ENCODE measurements around the gene TBC1D5.
"Not testable (repeated sequence)": the region's sequence is repeated elsewhere in the genome, so short reads cannot be mapped to it uniquely, and the experiment has no call there.

TBC1D5 gene

DNA sequence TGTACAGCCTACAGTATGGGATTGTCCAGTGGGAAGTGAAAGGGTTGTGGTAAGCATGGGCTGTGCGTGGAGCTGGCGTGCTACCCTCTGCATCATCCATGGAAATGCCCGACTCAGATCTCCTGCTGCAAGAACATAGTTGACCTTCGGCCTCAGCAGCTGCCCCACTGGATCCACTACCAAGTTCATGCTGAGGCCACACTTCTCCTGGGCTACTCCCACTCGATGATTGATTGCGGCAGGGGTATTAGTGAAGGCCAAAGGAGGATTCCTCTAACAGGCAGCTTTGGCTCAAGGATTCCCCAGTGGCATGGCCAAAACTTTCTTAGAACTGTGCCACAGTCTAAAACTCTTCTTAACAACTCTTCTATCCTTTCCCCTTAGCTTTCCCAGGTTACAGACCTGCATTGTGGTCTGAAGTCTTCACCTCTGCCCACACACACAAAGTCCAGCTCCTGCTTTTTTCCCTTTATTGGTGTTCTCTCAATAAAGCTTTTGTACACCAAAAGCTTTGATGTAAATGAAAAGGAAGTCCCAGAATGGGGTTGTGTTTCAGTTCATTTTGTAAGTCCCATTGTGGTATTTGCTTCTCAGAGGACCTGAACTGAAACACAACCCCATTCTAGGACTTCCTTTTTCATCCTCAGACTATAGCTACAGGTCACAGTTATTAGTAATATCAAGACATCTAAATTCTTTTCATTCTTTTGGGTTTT, 4.9 kb upstream of the TBC1D5 start:
- DNase-seq: no peak

DNA sequence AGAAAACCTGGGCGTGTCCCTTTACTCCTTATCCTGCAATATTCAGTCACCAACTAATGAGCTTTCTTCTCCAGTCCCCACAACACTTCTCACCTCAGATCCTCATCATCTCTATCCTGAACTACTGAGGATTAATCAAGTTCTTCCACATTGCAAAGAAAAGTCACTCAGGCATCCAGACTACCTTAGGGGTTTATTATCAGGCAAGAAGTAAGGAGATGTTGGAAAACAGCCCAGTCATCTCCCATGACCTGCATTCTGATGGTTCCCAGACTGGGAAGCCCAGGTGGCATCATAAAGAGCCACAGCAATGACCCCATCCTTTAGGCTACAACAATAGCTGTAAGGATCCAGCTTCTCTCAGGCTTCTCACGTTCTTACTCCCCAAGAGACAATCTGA, 3.5 kb upstream of the TBC1D5 start:
- no peak for DNase-seq

DNA sequence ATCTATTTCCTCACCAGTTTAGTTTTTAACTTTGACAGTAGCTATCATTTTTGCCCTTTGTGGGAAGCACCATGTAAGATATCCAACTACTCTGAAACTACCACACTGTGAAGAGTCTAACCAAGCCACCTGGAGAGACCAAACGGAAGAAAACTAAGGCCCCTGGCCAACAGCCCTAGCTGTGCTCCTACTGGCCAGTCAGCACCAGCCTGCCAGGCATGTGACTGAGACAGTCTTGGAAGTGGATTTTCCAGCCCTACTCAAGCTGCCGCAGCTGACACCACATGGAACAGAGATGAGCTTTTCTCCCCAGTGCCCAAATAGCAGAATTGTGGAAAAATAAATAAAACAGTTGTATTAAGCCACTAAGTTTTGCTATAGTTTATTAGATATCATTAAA, 2.9 kb upstream of the TBC1D5 start:
- no peak for DNase-seq

DNA sequence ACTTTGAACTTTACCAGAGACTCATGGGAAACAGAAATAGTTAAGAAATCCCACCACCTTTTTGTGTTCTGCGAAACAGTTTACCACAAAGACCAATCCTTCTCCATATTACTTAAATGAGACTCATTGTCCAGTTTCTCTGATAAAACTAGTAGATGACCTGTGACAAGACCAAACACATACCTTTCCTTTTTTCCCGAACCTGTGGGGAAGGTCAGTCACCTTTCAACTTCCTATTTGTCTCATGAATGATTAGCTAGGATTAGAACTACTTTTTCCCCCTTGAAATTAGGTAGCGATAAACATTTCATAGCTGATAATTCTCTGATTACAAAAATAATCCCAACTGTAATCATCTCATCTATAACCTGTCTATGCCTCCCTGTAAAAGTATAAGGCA, 2.3 kb upstream of the TBC1D5 start:
- DNase-seq: no peak

DNA sequence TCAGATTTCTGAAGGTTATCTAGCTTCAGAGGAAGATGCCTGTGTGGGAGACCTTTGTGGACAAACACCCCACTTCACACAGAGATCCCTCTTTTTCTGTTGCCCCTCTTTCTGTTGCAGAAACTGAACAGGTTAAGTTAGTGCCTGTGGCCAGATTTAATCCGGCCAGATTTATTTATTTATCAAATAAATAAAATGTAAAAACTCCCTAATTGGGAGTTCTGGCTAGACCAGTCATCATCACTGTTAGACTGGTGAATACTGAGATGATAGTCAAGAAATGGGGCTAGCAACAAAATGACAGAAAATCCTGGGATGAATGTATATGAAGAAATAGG, 1.2 kb upstream of the TBC1D5 start:
- DNase-seq: no peak

DNA sequence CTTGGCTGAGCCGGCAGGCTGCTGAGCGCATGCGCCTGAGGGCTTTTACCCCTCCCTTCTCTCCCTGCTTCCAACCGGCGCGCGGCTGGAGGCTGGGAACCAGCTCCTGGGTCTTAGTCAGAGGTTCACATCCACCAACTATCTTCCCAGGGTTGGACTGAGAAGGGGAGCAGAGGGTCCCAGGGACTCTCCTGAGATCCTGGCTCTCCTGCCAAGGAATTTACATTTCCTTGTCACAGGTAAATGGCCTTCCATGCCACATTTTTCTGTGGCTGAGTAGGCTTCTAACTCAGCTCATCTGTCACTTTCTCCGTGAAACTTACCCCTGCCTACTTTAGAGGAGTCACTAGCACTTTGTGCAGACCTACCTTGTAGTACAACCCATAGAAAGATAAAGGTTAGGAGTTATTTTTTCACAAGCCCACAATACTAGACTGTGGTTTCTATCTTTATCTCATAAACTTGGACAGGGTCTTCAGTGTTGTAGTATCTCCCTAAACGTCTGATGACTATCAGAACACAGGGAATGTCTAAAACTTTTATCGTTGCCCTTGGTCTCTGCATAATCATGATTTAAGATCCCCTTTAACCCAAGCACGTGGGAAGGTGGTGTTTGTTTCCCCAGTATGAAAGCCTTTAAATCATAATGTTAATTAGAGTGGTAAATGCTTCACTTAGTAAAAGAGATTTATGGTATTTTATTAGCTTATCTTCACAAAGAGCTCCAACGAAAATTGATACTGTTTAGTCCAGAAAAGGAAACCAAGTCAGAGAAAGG, 638 bp upstream of the TBC1D5 start:
- no peak for DNase-seq

DNA sequence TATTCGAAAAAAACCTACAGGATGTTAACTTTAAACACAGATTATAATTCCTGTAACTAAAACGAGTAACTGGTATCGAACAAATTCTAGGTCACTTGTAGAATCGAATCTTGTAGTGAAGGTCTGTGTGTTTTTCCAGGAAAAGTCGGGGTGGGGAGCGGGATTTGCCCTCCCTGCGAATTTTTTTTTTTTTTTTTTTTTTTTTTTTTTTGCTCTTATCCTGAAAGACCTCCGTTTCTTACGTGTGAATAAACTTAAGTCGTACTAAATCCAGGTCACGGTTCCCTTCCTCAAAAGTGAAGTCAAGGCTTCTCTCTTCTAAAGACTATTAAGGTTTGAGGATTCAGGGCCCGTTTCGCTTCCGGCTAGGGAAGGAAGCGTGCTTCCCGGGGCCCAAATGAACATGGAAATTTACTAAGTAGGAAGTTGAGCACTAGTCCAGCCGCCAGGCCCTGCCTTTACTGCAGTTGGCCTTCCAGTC, 770 bp downstream of the TBC1D5 start:
- no peak for DNase-seq

DNA sequence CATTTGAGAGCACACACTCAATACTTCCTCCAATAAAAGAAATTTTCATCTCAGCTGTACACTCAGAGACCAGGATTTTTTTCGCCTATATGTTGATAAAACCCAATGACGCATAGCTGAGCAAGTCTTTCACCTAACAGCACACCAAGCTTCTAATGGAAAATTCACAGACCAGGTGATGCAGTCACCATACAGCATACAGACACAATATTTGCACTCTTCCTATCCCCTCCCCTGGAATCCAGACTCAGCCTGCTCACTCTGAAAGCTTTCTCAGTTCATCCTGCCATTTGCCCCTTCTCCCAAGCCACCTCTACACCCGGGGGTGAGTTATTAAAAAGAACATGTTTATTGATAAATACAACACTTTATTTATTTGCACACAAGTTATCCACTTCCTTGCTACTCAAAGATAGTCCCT, 1.7 kb downstream of the TBC1D5 start:
- no peak for DNase-seq

DNA sequence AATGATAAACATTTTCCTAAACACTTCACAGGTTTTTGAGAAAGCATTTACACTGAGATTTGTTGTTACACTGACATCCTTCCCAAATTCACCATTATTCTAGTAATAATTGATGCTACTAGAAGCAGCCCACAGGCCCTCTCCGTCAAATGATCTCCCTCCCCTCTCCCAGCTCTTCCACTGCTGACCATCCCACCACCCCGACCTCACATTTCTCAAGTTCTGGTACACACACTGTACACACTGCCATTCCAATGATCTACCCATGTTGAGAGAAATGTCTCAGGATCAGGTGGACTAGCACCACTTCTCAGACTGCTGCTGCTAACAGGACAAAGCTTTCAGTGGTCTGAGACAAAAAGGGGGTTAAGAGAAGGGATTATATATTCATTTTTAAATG, 3.5 kb downstream of the TBC1D5 start:
- no peak for DNase-seq

DNA sequence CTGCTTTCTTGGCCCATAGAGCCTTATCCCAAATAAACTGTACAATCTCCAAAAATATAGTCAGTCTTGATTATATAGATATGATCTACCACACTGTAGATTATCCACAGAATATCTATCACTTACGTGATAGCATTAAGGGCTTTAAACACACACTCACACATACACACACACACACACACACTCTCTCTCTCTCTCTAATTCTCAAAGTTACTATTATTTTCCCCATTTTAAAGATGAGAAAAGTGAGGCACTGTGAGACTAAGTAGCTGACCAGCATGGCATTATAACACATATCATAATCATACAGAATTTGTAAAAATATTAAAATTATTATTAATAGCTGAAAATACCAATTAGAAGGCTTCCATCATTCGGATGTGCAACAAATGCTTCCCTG, 4.2 kb downstream of the TBC1D5 start:
- no peak for DNase-seq

DNA sequence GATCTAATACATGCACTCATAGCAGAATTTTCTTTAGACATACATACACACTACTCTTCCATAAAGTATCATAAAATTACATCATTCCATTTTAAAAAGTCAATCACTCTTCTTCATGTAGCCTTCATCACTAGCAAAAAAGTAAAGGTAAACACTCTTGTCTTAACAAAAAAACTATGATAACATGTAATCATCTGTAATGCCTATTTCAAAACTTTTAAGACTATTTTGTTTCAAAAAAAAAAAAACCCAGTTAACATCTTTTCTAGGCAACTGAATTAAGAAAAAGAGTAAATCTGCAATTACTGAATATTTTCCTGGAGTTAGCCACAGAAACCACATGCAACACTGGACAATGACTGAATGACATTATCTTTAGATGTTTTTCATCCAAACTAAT, 4.8 kb downstream of the TBC1D5 start:
- no peak for DNase-seq

DNA sequence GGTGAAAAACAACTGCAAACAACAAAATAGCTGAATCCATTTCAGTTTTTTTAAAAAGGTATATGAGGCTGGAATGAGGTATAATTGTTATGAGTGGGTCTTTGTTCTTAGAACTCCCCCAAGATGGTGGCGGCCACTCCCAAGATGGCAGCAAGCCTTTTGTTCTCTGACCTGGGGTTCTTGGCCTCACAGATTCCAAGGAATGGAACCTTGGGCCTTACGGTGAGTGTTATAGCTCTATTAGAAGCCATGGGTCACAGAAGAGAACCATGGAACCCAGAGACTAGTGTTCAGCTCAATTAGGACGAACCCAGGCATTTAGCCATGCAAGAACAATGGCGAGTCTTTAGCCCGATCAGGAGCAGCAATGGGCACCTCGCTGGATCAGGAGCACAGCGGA, 7.1 kb downstream of the TBC1D5 start:
- not testable (repeated sequence) for DNase-seq

DNA sequence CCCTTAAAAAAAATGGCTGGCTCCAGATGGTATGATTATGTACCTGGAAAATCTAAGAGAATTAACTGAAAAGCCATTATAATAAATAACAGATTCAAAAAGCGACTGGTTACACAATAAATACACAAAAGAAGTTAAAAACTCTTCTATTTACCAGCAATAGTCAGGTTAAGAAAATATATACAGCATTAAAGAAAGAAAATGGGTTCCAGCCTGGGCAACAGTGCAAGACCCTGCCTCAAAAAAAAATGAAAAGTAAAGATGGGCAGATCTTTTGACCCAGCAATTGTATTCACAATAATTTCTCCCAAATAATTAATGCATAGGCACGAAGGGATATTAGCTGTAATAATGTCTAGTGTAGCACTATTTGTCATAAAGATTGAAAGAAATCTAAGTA, 8.7 kb downstream of the TBC1D5 start:
- DNase-seq: no peak

DNA sequence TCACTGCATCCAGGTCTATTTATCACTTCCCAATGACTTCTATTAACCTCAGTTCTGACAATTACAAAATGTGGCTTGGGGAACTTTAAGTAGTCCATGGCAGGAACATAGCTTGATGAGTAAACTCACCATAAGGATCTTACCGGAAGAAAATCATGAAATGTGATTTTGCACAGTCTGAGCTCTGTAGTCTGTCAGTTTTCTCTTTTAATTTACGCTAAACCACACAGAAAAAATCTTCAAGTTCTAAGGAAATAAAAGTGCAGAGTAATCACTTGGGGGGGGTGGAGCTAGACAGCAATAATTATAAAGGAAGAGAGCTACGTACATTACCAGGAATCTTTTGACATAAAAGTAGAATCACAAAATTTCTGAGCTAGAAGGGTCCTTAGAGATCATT, 9.2 kb downstream of the TBC1D5 start:
- DNase-seq: no peak

DNA sequence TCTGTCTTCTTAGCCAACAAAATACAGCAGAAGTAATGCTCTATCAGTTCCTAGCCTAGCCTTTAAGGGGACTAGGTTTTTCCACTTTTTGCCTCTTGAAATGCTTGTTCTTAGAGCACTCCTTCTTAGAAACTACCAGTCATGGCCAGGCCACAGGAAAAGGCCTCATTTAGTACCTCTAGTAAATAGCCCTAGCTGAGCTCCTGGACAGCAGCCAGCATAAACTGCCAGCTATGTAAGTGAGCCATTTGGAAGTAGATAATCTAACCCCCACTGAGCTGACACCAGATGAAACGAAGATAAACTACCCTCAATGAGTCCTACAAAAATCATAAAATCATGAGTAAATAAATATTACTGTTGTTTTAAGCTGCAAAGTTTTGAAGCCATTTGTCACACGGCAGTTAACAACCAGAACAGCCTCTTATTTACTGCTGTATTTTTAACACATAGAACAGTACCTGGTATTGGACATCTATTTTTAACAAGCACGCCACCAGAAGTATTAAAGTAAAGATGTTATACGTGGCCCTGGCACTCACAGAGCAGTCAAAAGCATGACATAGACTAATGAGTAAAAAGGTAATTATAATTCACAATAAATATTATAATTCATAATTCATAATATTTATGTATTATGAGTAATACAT, 12.0 kb downstream of the TBC1D5 start:
- DNase-seq: peak; percentile 11 to 68

DNA sequence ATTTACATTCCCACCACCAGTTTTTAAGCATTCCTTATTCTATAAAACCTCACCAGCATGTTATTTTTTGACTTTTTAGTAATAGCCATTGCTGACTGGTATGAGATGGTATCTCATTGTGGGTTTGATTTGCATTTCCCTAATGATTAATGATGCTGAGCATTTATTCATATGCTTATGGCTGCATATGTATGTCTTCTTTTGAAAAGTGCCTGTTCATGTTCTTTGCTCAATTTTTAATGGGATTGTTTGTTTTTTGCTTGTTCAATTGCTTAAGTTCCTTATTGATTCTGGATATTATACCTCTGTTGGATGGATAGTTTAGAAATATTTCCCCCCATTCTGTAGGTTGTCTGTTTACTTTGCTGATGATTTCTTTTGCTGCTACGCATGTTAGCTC, 16.1 kb downstream of the TBC1D5 start:
- DNase-seq: no peak

DNA sequence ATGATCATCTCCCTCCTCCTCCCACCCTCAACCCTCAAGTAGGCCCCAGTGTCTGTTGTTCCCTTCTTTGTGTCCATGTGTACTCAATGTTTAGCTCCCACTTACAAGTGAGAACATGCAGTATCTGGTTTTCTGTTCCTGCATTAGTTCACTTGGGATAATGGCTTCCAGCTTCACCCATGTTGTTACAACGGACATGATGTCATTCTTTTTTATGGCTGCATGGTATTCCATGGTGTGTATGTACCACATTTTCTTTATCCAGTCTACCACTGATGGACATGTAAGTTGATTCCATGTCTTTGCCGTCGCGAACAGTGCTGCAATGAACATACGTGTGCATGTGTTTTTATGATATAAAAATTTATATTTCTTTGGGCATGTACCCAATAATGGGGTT, 16.6 kb downstream of the TBC1D5 start:
- DNase-seq: not testable (repeated sequence)

DNA sequence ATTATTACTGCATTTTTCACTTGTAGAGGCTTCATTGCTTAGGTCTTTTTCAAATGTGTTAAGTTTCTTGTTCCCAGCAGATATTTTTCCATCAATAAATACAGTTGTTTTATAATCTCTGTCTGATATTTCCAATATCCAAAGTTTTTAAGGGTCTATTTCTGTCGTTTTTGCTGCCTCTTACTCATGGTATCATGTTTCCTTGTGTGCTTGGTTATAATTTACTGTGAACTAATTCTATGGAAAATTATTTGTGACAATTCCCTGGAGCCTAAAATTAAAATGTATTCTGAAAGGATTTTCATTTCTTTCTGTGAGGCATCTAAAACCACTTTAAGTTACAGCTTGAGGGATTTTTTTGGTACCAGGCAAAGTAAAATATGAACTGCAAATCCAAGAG, 17.5 kb downstream of the TBC1D5 start:
- DNase-seq: no peak

DNA sequence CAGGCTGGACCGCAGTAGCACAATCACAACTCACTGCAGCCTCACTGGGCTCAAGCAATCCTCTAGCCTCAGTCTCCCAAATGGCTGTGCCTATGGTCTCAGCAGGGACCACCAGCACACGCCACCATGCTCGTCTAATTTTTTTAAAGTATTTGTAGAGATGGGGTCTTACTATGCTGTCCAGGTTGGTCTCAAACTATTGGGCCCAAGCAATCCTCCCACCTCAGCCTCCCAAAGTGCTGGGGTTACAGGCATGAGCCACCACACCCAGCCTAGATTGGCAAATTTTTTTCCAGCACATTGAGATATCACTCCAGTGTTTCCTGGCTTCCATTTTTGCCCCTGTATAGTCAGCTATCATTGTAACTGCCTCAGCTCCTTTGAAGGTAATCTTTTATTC, 18.3 kb downstream of the TBC1D5 start:
- no peak for DNase-seq

DNA sequence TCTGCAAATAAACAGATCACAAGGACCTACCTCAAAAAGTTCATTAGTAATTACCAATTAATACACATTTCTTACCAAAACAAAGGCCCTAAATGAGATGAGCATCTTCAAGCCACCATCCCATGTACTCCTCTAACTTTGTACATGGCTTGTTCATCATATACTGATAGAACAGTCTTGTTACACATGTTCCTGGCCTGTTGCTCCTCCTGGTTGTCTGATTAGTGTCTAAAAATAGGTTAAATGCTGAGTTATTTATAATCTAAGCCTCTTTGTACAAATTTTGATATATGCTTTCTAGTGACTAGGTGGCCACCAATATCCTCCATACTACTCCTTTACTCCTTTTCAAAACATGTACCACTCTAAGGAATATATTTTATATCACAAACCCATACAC, 25.0 kb downstream of the TBC1D5 start:
- DNase-seq: no peak

DNA sequence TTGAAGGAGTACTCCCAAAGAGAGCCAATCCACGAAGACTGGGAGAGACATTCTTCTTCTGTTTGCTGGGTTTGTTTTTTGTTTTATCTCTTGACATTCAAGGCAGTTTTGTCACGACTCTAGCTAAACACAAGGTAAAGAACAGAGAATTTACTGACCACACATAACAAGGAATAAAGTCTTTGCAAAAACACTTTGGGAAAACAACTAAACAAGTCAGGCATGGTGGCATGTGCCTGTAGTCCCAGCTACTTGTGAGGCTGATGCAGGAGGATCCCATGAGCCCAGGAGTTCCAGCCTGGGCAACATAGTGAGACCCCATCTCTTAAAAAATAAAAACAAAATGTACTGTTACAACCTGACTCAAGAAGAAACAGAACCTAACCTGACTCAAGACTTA, 28.0 kb downstream of the TBC1D5 start:
- DNase-seq: no peak

DNA sequence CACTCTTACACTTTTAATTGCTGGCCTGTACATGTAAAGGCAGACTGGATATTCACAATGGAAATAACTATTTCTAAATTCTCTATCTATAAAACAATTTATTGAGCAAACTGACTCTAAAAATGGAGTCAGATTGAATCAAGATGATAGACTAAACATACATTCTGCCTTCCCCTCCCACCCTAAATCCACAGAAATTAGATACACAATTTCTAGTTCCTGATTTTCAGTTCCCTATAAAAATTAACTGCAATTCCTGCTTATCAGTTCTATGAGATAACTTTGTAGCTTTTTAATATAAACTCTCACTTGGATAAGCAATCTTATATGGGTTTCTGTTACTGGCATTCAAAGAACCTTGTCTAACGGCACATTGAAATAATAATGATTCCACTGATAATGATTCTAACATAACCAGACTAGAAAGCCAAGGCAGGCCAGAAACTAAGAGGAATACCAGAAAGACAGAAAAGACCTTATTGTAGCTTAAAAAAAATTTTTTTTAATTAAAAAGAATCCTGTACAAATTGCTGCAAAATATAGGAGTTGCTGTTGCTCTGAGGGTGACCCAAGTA, 33.1 kb downstream of the TBC1D5 start:
- no peak for DNase-seq

DNA sequence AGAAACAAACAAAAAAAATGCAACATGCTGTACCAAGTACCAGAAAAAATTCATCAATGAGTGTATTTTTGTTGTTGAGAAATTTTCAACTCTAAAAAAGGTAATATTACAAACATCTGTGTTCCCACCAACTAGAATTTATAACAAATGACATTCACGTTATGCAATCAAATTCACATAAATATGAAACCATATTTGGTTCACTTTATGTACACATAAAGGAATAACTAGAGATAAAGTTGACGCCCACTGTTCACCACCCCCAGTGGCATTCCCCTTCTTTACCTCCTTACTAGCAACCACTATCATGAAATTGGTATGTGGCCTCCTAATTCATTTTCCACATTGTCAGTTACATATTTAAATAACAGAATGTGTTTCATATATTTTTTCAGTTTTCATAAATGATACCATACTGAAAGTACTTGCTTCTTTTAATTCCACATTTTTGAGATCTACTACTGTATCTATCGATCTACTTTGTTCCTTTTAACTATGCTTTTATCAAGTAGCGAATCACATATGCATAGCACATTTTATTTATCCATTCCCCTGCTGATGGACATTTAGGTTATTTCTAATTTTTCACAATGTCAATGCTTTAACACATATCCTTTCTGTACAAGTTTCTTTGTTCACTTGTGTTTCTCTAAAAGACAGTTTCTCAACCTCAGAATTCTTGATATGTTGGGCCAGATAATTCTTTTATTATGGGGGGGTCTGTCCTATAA, 34.5 kb downstream of the TBC1D5 start:
- no peak for DNase-seq

Data from NCI-H187 (cell line).